CD4-positive, alpha-beta T cell treated with Interleukin-1 beta for 1 hour (primary cell): ENCODE measurements around the gene ZXDC.

Experiments used
- DNase-seq, 2 donors: peaks; one replicate each; pipeline ENCODE4 v3.0.0-alpha.2; 2020 to 2022

The ZXDC gene

DNA sequence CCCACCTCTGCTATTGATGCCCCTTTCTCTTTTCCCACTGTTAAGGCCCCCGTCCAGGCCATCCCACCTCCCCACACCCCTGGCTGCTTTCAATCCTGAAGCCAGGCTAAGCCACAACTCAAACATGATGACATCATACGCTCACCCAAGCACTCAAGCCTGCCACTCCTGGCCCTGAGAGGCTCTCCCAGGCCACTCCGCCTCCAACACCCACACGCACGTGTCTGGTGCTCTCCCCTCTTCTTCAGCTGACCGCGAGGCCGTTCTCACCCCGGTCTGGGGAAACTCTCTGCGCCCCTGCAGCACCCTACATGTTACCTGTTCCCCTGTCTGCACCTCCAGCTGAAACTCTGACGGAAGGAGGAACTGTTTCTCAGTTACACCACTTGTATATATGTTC is 6.2 kb downstream of the ZXDC start:
- DNase-seq: no peak

DNA sequence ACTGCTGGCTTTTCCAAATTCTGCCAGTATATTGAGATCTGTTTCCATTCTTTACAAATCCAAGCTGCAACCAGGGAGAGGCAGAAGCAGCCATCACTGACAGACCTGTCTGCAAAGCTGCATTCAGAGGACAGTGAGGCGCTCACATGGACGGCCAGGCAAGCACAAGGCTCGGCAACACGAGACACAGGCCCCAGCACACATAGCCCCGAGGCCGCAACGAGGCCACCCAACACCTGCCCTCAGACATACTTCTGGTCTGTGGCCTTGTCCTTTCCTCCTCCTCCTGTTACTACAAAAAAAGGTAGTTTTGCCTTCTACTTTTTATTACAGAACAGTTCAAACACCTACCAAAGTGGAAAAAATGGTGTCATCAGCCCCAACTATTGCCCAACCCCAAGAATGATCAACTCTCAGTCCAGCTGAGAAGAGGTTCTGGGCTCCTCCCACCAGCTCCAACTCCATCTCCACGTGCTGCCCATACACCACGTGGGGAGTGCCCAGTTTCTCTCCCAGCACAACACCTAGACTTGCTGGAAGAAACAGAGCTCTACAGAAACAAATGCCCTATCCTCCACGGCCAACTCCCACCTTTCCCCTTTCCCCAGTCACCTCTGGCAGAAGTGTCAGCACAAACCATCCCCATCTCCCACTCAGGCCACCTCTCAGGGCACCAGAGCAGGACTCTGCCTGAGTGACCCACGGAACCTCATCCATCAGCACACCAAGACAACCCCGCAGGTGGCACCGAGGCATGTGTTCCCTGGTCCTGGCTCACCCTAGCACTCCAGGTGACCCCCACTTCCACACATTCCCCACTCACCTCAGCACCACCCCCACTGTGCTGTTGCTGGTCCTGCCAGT is 7.4 kb downstream of the ZXDC start:
- no peak for DNase-seq

DNA sequence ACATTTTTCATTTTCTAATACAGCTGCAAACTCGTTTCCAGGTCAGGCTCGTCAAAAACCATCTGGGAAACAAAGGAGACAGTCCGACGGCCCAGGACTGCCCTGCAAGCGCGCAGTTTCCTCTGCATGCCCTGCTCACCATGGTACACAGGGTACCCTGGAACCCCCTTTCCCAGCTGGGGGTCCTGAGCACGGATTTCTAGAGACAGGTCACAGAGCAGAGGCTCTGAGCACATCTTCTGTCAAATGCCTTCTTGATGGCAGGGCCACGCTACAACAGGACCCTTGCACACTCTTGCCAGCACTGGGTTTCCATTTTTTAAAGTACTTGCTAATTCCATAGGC is 8.1 kb downstream of the ZXDC start:
- no peak for DNase-seq

DNA sequence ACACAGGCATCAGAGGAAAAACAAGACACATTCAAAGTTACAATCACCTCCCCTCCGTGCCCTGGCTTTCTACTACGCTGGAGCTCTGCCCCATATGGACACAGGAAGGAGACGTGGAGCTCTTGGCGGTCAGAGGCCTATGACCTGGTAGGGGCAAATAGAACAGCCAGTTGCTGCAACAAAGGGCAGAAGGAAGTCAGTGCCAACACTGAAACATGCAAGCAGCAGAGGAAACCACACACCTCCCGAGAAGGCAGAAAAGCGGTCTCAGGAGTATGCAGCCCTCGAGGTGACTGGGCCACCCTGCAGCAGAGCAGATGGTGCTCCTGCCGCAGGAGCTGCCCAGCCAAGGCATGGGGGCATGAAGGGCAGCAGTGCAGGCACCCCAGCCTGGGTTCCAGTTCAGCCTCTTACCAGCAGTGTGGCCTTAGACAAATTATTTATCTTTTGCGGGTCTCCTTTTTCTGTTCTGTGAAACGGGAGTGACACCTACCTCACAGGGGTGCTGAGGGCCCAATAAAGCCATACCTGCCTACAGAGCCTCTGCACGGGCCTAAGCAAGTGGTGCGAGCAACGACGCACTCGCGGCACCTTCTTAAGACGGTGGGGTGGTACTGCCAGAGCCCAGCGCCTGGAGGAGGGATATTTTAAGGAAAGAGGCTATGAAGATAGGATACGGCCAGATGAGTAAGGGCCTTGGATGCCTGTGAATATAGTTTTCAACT is 8.6 kb downstream of the ZXDC start:
- no peak for DNase-seq

DNA sequence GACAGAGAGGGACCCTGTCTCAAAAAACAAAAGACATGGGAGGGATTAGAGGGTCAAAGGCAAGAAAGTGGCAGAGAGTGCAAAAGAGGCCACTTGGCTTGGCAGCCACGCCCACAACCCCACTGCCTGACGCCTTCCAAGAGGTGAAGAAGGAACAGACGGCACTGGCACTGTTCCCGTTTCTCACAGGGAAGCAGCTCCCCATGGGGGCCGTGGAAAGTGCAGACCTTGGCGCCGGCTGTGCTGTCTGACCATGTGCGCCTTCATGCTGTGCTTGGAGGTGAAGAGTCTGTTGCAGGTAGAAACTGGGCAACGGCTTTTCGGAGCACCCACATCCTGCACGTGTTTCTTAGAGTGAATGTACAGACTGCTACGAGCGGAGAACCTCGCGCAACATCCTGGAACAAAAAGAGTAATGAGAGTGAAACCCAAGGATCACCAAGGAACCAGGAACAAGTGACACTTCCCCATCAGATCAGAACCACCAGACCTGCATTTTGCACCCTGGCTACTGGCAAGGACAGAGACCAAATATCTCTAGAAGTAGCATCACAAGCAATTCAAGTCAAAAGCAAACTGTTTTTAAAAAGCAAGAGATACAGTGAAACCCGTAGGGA is 9.7 kb downstream of the ZXDC start:
- no peak for DNase-seq

DNA sequence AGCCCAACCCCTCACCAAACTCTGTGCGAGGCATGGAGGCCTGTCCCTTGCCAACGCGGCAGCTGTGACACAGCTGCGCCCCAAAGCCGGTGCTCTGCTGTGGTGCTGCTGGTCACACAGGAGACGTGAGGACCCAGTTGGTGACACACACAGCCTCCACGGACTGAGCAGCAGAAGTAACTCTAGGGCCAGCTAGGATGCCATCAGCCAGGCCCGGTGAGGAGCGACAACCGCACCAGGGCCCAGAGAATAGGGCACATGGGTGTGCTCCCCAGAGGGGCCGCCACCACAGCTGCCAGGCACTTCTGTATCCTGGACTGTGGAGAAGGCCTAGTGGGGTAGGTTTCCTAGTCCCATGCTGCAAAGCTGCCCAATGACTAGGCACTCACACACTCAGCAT is 10.7 kb downstream of the ZXDC start:
- no peak for DNase-seq

DNA sequence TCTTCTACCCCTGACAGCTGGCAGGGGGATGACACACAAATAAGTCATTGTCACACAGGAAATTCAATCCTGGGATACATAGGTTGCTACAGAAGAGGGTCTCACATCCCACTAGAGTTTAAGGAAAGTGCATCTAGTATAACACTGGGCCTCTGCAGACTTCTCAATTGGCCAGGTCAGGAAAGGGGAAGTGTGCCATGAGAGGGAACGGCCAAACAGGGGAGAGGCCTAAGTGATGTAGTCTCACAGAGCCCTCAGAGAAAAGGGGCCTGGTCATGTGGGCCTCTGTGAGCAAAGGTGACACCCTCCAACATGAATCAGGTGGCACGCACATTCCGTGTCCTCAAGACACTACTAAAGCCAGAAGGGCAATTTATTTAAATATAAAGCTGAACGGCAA is 11.2 kb downstream of the ZXDC start:
- DNase-seq: no peak

DNA sequence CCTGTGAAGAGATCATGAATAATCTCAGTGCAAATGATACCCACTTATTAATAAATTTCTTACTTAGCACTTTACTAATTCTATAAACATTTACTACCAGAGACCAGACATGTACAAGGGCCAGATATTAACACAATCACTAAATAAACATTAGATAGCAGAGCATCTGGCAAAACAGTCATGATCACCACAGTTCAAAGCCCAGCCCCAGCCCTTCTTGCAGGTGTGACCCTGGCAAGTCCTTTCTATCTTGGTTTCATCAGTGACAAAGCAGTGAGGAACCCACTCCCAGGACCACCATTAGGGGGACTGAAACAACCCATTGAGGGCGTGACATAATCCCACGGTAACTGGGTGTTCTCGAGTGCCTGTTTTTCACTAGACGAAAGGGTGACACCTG is 11.6 kb downstream of the ZXDC start:
- no peak for DNase-seq

DNA sequence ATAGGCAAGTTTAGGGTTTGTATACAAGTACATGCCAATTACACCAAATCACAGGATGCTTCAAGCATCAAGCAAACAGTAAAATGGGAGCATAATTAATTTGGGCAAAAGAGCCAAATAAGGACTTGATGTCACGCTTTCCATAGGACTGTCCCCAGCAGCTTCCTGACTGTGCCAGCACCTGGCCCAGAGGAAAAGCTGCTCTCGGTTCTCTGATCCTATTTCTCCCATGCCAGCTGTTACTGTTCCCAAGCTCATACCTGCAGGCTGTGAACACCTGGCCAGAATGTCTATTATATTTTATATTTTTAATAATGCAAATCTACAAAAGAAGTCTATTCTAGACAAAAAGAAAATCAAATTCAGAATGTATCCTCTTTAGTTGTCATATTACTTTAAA is 12.2 kb downstream of the ZXDC start:
- no peak for DNase-seq

DNA sequence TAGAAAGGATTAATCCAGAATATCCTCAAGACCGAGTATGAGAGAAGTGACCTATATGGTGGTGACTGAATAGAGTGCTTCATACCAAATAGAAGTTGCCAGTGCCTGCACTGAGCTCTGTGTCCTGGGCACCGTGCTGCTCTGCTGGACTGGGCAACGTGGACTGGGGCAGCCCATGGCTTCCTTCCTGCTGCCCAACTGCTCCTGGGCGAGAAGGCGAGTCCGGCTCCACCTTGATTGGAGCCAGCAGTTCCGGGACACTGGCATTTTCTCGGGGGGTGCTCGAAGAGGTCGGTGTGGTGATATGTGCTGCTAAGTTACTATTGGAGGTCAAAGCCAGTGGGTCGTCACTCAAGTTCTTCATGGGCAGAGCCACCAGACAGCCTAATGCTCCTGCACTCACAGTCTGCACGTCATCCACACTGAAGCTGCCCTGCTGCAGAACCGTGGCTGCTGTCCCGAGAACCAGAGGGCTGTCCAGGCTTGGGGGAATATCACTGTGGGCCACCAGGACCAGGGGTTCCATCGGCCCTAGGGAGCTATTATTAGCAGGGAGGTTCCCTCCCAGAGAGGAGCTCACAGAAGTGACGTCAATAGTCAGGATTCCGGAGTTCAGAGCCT is 14.1 kb downstream of the ZXDC start:
- DNase-seq: no peak

DNA sequence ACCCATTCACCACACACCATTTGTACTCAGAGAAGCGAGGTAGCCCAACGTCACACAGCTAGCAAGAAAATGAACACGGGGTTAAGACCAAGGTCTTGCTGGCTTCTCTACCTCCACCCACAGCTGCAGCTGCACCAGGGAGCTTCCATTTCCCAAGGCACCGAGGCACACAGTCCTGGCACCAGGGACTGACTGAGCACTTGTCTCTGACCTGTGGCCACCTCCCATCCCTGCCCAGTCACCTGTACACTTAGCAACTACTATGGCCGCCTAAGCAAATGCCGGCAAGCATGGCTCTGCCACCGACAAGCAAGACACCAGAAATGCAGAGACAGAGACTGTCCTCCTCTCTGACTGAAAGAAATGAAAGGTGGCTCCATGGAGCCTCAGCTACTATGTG is 15.3 kb downstream of the ZXDC start:
- DNase-seq: no peak

DNA sequence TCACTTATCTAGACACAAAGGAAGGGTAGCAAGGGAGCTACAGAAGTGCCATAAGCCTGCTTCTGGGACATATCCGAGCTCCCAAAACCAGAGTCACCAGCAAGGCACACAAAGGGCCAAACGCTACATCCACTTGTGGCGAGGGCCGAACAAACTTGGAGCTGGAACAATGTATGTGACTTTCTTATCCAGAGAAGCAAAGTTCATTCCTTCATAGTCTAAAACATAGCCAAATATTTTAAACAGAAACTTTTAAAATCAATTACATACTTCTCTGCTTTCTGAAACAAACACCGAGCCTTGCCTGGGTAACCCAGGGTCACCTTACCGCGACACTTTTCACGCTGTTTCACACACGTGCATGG is 15.9 kb downstream of the ZXDC start:
- DNase-seq: no peak

DNA sequence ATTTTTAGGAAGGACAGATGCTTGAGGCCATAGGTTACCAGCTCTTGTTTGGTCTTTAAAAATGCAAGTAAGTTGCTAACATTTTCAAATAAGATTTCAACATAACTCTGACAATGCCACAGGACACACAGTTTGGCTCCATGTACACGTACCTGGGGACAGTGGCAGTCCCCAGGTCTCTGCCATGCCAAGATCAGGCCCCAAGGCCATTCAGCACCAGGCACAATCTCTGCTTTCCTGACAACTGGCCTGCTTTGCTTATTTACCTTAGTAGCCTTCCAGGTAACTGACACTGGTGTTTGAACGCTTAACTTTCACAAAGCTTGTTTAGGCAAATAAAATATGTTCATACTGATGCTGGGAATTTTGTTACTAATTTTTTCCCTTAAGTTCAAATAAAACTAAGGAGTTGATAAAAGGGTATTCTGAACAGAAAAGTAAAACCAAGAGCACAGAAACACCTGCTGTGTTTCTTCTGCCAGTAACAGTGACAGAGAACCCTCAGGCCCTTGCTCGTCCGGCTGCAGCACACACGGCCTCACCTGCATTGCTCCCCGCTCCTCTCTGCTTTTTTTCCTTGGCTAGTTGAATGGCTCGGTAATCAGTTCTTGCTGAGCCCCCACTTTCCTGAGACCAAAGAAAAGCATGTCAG is 16.5 kb downstream of the ZXDC start:
- DNase-seq: no peak

DNA sequence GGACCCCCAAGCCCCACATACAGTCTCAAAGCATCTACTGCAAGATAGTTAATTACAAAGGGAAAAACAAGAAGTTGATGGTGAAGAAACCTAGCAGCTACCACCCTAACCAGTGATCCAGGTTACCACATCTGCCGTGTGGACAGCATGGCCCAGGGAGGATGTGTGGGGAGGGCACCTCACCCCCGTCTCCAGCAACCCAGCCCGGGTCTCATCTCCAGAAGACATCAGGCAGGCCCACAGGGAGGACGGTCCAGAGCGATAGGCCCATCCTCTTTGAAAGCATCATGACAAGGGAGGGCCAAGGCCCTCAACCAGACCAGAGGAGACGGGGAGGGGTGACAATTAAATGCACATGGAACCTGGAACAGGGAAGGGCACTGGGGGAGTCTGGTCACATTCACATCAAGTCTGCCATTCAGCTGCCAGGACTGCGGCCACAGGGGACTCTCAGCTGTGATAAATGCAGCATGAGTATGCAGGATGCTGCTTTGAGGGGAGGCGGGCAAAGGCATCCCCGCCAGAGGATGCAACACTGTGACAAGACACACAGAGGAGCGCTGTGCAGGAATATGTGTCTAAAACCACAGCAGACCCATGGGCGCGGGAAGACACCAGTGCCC is 18.8 kb downstream of the ZXDC start:
- no peak for DNase-seq

DNA sequence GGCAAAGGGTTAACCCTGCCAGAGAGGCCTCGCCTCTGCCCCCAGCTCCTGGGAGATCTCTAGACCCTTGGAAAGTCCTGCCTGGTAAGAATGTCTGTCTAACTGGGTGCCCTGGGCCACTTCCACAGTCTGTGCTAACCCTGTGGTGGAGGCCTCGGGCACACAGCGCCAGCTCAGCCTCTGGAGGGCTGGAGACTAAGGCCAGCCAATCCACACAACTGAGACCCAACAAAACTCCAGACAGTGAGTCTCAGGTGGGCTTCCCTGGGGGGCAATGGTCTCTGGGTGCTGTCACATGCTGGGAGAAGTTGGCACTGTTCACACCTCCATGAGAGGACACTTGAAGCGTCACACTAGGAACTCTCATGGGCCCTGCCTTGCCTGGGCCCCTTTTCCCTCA is 19.5 kb downstream of the ZXDC start:
- no peak for DNase-seq

DNA sequence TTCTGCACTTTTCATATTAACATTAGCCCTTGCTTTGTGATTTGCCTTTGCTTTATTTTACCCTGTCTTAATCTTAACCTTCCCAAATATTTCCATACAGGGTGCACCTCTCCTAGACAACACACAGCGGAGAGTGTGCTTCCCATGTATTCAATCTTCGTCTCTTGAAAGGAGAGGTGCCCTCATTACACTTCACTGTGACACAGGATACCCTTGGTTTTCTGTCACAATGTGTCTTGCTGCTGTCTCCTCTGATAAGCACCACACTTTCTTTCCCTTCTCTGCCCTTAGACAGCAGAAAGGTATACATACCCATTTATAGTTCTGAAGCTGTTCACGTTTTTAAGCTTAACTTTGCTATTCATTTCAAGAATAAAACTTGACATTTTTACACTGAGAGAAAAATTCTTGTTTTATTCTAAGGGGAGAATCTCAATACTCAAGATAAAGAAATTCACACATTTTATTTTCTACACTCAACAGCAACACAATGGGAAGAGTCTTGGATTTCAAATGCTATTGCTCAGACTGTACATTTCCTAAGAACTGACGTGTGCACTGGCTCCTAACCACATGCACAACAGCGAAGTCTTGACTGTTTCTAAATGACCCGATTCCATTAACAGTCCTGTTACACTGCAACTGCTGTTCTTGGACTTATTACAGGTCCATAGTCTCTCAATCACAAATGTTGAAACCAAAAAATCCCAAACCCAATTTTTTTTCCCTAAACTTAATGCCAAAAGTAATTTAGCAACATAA is 21.1 kb downstream of the ZXDC start:
- DNase-seq: no peak

DNA sequence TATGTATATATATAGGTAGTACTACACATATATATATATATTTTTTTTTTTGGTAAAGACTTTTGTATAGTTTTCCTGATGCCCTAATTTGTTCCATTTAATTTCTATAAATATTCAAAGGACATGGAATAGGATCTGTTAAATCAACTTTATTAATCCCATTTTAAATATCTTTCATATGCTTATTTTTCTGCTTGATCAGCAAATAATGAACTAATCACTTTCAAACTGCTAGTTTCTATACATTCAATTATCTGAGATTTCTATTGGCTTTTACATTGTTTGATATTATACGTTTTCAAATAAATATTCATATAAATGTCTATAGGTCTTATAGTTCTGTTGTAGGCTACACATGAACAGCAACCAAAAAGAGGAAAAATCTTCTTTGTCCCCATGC is 21.7 kb downstream of the ZXDC start:
- no peak for DNase-seq

DNA sequence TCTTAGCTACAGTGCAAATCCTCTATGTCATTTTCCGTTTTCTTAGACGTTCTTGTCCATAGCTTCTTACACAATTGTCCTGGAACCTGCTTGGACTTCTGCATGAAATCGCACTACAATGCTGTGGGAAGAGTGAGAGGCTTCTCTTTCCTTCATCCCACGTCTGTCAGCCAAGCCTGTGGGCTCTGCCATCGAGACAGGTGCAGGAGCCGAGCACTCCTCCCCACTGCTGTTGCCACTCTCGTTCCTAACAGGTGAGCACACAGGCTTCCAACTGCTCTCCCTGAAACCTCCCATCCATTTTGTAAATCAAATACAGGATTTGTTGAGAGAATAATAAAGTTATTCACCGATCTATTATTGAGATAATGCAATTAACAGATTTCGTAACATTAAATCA is 23.5 kb downstream of the ZXDC start:
- DNase-seq: no peak

DNA sequence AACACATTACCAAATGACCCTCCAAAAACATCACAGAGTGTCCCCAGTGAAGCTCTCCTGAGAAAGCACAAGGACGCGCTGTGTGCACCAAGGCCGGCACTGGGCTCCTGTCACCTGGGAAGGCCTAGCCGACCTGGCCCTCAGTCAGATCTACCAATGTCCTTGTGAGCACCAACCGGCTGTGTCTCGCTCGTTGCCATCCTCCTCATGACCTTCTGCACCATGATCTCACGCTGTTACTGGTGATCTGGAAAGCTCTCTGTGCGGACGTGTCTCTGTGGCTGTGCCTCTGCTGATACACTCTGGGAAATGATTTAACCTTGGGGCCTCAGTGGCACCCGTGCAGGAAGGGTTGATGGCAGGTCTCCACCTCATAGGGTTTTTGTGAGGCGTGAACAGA is 24.2 kb downstream of the ZXDC start:
- no peak for DNase-seq

DNA sequence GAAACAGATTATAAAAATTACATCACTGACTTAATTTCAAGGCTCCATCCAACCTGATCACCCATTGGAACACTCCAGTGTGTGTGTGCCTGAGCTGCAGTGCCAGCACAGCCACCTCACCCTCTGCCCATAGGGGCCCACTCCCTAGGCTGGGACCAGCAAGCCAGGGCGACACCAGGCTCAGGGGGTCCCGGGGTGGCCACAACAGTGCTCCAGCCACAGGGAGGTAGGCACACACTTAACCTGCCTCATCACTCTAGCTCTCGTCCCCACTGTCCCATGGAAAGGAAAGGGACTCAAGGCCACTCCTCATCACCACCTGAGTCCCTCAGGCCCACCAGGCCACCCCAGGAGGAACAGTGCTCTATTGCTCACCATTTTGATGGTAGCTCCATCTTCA is 24.9 kb downstream of the ZXDC start:
- no peak for DNase-seq

DNA sequence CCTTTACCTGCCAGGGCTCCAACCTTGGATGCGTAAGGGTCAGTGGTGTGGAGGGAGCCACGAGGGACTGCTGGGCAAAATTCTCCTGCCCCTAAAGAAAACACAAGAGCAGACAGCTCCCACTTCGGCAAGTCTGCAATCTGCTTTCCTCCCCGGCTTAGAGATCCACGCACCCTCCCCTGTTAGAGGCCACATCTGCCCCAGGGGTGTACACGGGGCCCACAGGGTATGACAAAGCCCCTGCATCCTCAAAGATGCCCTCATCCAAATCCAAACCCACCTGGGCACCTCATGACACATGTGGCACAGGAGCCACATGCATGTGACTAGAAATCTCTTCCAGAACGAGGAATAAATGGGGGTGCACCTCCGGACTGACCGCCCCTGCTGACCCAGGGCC is 25.5 kb downstream of the ZXDC start:
- DNase-seq: no peak

DNA sequence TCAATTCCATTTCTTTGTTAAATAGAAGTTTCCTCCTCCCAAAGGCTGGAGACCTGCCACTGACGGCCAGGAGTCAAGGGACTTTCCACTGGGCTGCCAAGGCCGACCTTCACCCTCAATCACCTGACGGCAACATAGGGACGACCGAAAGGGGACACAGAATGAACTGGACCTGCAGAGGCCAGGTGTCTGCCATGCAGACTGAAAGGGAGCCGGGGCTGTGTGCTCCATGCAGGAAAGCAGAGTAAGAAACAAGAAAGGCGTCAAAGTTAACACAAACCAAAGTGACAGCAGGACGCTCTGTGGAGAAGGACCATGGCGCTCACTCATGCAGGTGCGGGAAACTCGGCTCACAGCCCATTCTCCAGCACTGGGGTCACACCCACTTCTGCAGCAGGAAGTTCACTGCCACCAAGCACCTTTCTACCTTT is 26.1 kb downstream of the ZXDC start:
- no peak for DNase-seq
